H1 (cell line): Measurements from ENCODE around the gene MLN. TPM values are rescaled to one million over a fixed set of nuclear protein-coding genes. Genes with fewer than 3 reads are reported as not detected.

Source experiments
- CHD7 ChIP-seq: fragments of 300-600 bp; sonication (generic); IDR thresholded peaks from 2 replicates; pipeline ENCODE4 v1.7.1; 2012; ENCODE audit warnings: low read length, moderate library complexity, mild to moderate bottlenecking, inconsistent platforms; ENCODE audit not compliant: insufficient replicate concordance
- CTCF ChIP-seq, 3 experiments: IDR thresholded peaks; 1 replicate in 2 of 3; 2 replicates in 1 of 3; pipeline versions ENCODE4 v1.5.1 to v1.6.1; 2011; ENCODE audit warnings: low read length in 3 of 3, mild to moderate bottlenecking in 3 of 3, inconsistent platforms in 2 of 3, low read depth in 1 of 3, moderate library complexity in 1 of 3; ENCODE audit not compliant: insufficient read depth in 1 of 3; ENCODE audit errors: control extremely low read depth in 1 of 3
- EZH2 ChIP-seq: fragments of 200-600 bp; sonication (generic); IDR thresholded peaks from 2 replicates; pipeline ENCODE4 v1.7.1; 2012; ENCODE audit warnings: low read depth, mild to moderate bottlenecking, moderate library complexity, low read length, inconsistent platforms; ENCODE audit not compliant: severe bottlenecking
- POU5F1 ChIP-seq: IDR thresholded peaks from 2 replicates; pipeline ENCODE4 v1.6.1; 2011; ENCODE audit warnings: low read depth, mild to moderate bottlenecking, low read length, moderate library complexity
- SIN3A ChIP-seq, 2 experiments: IDR thresholded peaks in 1 of 2; conservative IDR thresholded peaks in 1 of 2; 2 replicates each; pipeline ENCODE4 v1.6.1; 2011 to 2012; ENCODE audit warnings: low read length in 2 of 2, improper control_type of control experiment in 1 of 2, low read depth in 1 of 2, mild to moderate bottlenecking in 1 of 2
- SP2 ChIP-seq: IDR thresholded peaks from 2 replicates; pipeline ENCODE4 v1.6.1; 2012; ENCODE audit warnings: mild to moderate bottlenecking, low read length, inconsistent platforms
- polyA plus RNA-seq, 7 experiments: library from polyadenylated mRNA; depleted of rRNA in 3 of 7; stranded (reverse) in 5 of 7; unstranded in 2 of 7; fragments of >200 nt in 5 of 7; fragments of 200-250 nt in 2 of 7; gene quantifications; 1 replicate in 5 of 7; 2 replicates in 1 of 7; 4 replicates in 1 of 7; pipeline versions ENCODE4 v1.2.1 to v1.2.3, GENCODE V29; 2011 to 2013; ENCODE audit warnings: missing spikeins in 2 of 7, mixed read lengths in 2 of 7
- total RNA-seq: library from RNA; stranded (reverse); fragmentation: NEBNext Ultra II Directional; extraction: Animal tissue kit (Norgen Biotek cat#: 25700); gene quantifications from 2 replicates; pipeline ENCODE4 v1.2.1, GENCODE V29; 2021

MLN gene
- total and polyA plus RNA-seq, 2 of the 8 experiments (the other 6 are each of a cell fraction or from before 2014, with no cell fraction given) = not detected

- no peak for TF ChIP-seq CHD7
- no peak for TF ChIP-seq SP2
- no peak for TF ChIP-seq EZH2
- TF ChIP-seq CTCF (IDR thresholded peaks at IDR 0.05; ENCODE audit: control extremely low read depth in 1 of 3, insufficient read depth in 1 of 3, low read depth in 1 of 3, low read length in 3 of 3) = no peak
- TF ChIP-seq SIN3A (conservative IDR thresholded peaks at IDR 0.05 in 1 of 2, IDR thresholded peaks at IDR 0.05 in 1 of 2; ENCODE audit: low read depth in 1 of 2, low read length in 2 of 2) = no peak
- TF ChIP-seq POU5F1 = no peak
- TF ChIP-seq, all 59 proteins: peak for 0
These were observed 31.5 kb downstream of the MLN start (continued) for GRCh38 chr6:33772082-33772830.
